HCT116 (cell line): Measurements from ENCODE around the gene DYNLT2B.

ENCODE experiments used
- CTCF ChIP-seq, 3 experiments: fragments of 200-600 bp in 1 of 3; sonication (generic) in 1 of 3; IDR thresholded peaks in 2 of 3; conservative IDR thresholded peaks in 1 of 3; 2 replicates each; pipeline ENCODE4 v1.5.1; 2012 to 2017; ENCODE audit warnings: low read depth in 2 of 3, low read length in 2 of 3, antibody characterized with exemption in 1 of 3, borderline replicate concordance in 1 of 3, control low read depth in 1 of 3, mild to moderate bottlenecking in 1 of 3, mixed read lengths in 1 of 3, mixed run types in 1 of 3, moderate library complexity in 1 of 3; ENCODE audit not compliant: insufficient read depth in 1 of 3
- EZH2phosphoT487 ChIP-seq: fragments of 200-600 bp; IDR thresholded peaks from 2 replicates; pipeline ENCODE4 v1.6.1; 2018; ENCODE audit warnings: antibody characterized with exemption, borderline replicate concordance
- JUND ChIP-seq: IDR thresholded peaks from 2 replicates; pipeline ENCODE4 v1.6.1; 2012
- POLR2AphosphoS5 ChIP-seq: IDR thresholded peaks from 2 replicates; pipeline ENCODE4 v1.6.1; 2011; ENCODE audit warnings: mild to moderate bottlenecking, low read depth, low read length, moderate library complexity
- RAD21 ChIP-seq: IDR thresholded peaks from 2 replicates; pipeline ENCODE4 v1.6.1; 2012; ENCODE audit warnings: low read depth, mild to moderate bottlenecking
- YY1 ChIP-seq: IDR thresholded peaks from 2 replicates; pipeline ENCODE4 v1.6.1; 2011; ENCODE audit warnings: low read length, low read depth, moderate library complexity, mild to moderate bottlenecking; ENCODE audit not compliant: insufficient replicate concordance; ENCODE audit errors: extremely low read depth

GRCh38 chr3:196356556-196356955 lies 38.5 kb upstream of the DYNLT2B start:
- TF ChIP-seq CTCF (IDR thresholded peaks at IDR 0.05 in 2 of 3, conservative IDR thresholded peaks at IDR 0.05 in 1 of 3; ENCODE audit: borderline replicate concordance in 1 of 3, insufficient read depth in 1 of 3, low read depth in 2 of 3, low read length in 2 of 3) (no peak), YY1 (no peak), POLR2AphosphoS5 (no peak), JUND (no peak), EZH2phosphoT487 (no peak), RAD21 (no peak)
